GM12872 (cell line): ENCODE data around the gene AHI1.

Source experiments
- CTCF ChIP-seq: IDR thresholded peaks from 3 replicates; pipeline ENCODE4 v1.5.1; 2011; ENCODE audit warnings: low read depth, mild to moderate bottlenecking, low read length, moderate library complexity; ENCODE audit not compliant: insufficient read depth

Gene AHI1

GRCh38 chr6:135426833-135427232, 70.7 kb downstream of the AHI1 start:
- TF ChIP-seq CTCF = no peak

GRCh38 chr6:135424385-135424784, 73.2 kb downstream of the AHI1 start:
- no peak for TF ChIP-seq CTCF

- TF ChIP-seq CTCF = peak; percentile 59
Measured at GRCh38 chr6:135423649-135424128, 73.9 kb downstream of the AHI1 start.

- no peak for TF ChIP-seq CTCF
Measured at GRCh38 chr6:135419162-135419561, 78.4 kb downstream of the AHI1 start.

- no peak for TF ChIP-seq CTCF
Measured at GRCh38 chr6:135418040-135418760, 79.3 kb downstream of the AHI1 start.

- TF ChIP-seq CTCF = no peak
Measured at GRCh38 chr6:135412761-135413160, 84.8 kb downstream of the AHI1 start.

- no peak for TF ChIP-seq CTCF
Measured at GRCh38 chr6:135411849-135412248, 85.7 kb downstream of the AHI1 start.
